ENCODE measurements around the gene ANKRD17.
"Not testable (repeated sequence)": the region's sequence is repeated elsewhere in the genome, so short reads cannot be mapped to it uniquely, and the experiment has no call there.

ANKRD17 gene

DNA sequence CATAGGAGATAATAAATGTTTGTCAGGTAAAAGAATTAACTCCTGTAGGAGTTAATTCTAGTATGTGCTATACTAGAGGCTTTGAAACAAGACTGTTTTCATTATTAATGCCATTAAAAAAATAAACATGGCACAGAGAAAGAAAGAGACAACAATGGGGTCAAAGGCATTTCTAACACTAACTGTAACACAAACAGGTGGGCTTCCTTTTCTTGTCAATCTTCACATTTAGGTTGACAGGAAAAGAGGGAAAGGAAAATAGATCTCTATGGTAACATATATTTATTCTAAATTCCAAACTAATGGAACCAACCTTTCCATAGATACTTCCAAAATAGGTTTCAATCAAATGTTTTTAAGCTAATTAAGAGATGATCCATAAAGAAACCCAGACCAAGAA is 9.8 kb downstream of the ANKRD17 start:
- DNase-seq (ENCODE audit: extremely low read depth in 1 of 2, low read depth in 1 of 2): no peak

GRCh38 chr4:73248416-73248815 is 10.2 kb downstream of the ANKRD17 start:
- DNase-seq (ENCODE audit: extremely low read depth in 1 of 2, low read depth in 1 of 2): no peak

DNA sequence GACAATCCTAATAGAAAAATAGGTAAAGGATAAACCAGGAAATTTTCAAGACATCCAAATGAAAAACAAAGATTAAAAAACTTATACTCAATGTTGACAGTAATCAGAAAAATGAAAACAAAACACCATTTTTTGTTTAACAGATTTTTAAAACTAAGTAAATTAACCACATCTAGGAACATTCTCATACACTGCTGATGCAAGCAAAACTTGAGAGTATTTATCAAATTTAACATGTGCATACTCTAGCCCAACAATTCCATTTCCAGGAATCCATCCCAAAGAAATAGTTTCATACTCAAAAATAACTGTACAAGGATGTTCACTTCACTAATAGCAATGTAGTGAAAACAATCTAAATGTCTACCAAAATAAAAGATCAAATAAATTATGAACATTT is 11.5 kb downstream of the ANKRD17 start:
- DNase-seq (ENCODE audit: extremely low read depth in 1 of 2, low read depth in 1 of 2): no peak

- no peak for DNase-seq (ENCODE audit: extremely low read depth in 1 of 2, low read depth in 1 of 2)
Measured at GRCh38 chr4:73245955-73246354, 12.6 kb downstream of the ANKRD17 start.

DNA sequence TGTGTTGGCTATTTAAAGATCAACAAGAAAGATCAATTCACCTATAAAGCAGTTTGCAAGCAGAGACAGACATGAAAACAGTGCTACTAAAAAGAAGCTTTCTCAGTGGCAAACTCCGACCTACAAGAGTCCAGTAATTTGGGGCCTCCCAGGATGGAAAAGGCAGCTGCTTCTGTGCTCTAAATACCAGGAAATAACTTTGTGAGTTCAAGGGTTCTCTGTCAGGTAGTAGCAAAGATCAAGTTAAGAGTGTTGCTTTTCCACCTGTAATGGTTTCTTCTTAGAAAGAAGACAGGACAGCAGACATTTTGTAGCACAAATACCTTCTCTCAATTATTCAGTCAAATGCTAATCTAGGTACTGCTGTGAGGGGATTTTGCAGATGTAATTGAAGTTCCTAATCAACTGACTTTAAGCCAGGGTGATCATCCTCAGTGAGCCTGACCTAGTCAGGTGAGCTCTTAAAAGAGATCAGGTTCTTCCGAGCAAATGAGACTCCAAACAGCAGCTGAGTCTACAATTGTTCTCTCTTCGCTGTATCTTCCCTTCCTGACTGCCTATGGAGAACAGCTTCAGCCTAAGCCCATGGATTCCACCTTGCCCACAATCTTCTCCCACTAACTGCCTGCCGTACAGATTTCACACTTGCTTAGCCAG is 13.5 kb downstream of the ANKRD17 start:
- no peak for DNase-seq (ENCODE audit: extremely low read depth in 1 of 2, low read depth in 1 of 2)

GRCh38 chr4:73237044-73237443 is 21.6 kb downstream of the ANKRD17 start:
- DNase-seq (ENCODE audit: extremely low read depth in 1 of 2, low read depth in 1 of 2): no peak

DNA sequence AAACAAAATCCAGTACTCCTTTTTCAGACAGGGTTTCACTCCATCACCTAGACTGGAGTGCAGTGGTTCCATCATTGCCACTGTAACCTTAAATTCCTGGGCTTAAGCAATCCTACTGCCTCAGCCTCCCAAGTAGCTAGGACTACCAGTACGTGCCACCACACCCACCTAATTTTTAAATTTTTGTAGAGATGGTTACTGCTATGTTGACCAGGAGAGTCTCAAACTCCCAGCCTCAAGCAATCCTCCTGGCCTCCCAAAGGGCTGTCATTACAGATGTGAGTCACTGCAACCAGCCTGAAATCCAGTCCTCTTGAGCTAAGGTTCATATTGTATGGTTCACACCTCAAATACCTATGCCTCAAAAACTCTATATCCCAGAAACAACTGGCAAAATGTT is 22.4 kb downstream of the ANKRD17 start:
- DNase-seq (ENCODE audit: extremely low read depth in 1 of 2, low read depth in 1 of 2): no peak

DNA sequence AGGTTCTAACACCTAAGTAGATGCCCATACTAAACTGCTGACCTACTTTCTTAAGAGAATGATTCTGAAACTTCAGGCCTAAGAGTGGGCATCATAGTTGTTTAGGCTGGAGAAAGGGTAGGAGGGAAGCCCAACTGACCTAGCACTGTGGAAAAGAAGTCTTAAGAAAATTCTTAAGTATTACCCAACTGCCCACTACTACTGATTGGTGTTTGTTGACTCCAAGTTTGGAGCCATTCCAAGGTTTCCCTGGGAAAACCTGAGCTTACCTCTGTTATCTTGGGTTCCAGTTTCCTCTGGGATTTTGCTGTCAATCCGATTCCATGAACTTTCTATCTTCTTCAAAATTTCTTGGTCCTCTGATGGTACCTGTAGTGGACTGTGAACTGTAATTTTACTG is 23.9 kb downstream of the ANKRD17 start:
- DNase-seq (ENCODE audit: extremely low read depth in 1 of 2, low read depth in 1 of 2): no peak

- no peak for DNase-seq (ENCODE audit: extremely low read depth in 1 of 2, low read depth in 1 of 2)
Measured at GRCh38 chr4:73231518-73232487, 26.8 kb downstream of the ANKRD17 start.

- no peak for DNase-seq (ENCODE audit: extremely low read depth in 1 of 2, low read depth in 1 of 2)
Measured at GRCh38 chr4:73230865-73231517, 27.6 kb downstream of the ANKRD17 start.

- DNase-seq (ENCODE audit: extremely low read depth in 1 of 2, low read depth in 1 of 2): not testable (repeated sequence)
Measured at GRCh38 chr4:73228800-73229199, 29.8 kb downstream of the ANKRD17 start.

DNA sequence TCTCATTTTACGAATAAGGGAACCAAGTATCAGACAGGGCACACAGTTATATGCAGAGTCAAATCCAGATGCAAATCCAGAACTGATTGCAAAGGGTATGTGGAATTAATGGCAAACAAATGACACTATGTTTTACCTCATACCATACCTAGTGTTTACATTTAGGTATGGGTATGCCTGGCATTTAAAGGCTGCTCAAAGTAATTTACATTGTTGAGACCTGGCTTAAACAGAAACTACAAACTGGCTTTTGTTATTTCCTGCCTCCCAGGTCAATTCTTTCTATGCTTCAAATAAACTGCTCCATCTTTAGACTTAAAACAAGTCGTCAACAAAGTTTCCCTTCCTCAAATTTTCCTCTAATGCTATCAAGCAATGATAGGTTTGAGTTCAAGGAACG is 33.7 kb downstream of the ANKRD17 start:
- no peak for DNase-seq (ENCODE audit: extremely low read depth in 1 of 2, low read depth in 1 of 2)

DNA sequence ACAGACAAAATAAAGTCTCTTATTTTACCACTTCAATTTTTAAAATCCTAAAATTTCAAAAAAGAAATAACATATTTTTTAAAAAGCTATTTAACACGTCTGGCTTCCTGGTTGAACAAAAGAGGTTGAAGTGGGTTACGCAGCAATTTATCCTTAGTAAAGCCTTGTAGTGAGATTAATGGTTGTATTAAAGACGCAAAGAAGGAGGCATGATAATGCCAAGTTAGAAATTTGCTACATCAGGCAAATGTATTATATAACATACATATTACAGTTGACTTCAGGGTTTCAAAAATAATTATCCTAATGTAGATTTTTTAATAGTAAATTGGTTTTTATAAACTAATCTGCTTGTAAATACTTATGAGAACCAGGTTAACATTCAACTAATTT is 35.3 kb downstream of the ANKRD17 start:
- no peak for DNase-seq (ENCODE audit: extremely low read depth in 1 of 2, low read depth in 1 of 2)

DNA sequence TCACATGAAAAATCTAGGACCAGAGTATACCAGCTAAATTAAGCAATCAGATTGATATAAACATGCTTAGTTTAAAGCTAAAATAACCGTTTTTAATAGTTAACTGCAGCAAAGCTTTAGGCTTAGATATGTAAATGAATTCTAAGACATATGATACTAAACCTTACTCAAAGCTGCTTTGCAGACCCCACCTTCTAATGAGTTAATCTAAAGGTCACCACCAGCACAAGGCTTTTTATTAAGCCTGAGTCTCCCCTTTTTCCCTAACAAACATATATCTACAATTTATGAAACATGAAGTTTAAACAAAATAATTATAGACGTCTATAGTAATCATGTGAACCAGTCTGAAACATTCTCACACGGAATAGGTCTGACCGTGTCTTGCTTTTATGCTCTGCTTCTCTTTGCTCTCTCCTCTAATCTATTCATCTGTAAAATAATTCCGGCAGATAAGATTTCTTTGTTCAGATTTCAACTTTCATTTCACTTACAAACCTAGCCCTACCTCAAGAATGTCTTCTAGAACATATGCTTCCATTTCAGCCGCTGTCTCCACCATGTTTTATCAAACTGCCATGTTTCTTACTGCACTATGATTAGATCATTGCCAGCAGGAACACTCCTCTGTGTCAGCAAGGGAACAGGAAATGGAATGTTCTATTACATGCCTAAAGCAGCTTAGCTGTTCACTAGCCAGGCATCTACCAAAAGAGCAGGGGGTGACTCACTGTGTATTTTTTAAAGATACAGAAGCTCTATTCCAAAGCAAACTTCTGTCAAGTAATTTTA is 35.9 kb downstream of the ANKRD17 start:
- DNase-seq (ENCODE audit: extremely low read depth in 1 of 2, low read depth in 1 of 2): peak; percentile 3 to 7

DNA sequence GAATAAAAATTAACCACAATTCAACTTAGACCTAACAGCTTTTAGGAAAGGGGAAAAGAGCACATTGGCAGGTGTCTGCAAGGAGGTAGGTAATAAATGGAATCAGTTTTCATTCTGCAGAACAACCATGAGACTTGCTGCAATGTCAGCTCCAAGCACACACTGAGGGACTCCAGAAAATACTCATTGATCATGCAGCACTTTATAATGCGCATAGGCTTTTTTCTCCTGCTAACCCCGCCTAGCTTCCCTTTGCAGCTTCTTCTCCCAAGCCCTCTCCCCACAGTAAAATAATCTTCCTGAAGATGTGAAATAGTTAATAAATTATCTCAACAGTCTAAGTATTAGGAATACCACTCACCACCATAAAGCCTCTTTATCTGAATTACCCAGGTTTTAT is 36.9 kb downstream of the ANKRD17 start:
- DNase-seq (ENCODE audit: extremely low read depth in 1 of 2, low read depth in 1 of 2): no peak

DNA sequence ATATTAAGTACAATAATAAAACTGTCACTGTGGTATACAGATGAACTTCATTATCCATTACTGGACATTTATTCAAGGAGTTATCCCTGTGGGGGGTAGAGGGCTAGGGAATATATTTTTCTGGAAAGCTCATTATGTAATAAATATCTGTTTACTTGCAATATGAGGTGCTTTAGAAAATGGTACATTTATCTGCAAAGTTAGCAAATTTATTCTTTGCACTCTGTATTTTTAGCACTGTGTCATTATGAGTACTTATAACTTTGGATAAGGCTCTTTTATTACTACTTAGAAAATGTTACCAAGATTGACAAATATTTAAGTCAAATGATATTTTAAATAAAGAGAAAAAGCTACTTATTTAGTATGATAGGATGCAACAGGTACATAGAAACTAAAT is 37.8 kb downstream of the ANKRD17 start:
- DNase-seq (ENCODE audit: extremely low read depth in 1 of 2, low read depth in 1 of 2): no peak

DNA sequence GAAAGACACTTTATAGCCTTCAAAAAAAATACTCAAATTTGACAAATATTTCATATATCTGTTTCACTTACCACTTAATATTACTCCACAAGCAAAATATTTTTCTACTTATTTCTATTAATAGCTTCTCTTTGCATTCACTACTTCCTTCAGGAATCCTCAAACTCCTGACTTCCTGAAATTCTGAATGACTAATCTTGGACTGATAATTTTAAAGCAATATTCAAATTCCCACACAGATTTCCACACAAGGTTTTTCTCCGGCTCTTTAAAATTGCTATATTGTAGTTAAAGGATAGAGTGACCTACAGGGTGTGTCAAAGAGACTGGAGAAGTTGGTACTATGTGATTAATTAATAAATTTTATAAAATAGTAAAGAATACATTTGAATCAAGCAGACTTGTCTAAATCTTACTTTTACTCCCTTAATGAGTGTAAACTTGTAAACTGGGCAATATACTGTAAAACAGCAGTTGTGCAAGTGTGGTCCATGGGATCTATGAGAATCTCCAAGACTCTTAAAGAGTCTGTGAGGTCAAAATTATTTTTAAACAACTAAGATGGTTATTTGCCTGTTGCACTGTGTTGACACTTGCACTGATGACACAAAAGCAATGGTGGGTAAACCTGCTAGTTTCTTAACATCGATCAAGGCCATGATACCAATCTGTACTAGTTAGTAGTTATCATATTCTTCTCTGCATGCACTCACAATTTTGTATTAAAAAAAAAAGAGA is 44.5 kb downstream of the ANKRD17 start:
- no peak for DNase-seq (ENCODE audit: extremely low read depth in 1 of 2, low read depth in 1 of 2)

- no peak for DNase-seq (ENCODE audit: extremely low read depth in 1 of 2, low read depth in 1 of 2)
Measured at GRCh38 chr4:73212982-73213730, 45.4 kb downstream of the ANKRD17 start.

DNA sequence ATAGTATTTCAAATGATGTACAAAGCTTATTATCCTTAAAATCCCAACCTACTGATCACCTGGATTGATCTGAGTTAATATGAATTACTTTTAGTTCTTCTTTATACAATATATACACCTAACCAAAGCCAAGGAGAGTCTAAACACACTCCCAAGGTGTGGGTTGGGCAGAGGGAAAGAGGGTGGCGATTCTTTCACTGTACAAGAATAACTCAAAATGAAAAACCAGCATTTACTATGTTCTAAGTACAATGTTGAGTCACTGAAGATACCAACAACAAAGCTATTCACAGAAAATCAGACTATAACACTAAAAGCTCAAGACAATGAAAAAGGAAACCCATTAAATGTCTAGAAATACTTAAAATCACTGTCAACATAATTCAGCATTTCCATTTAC is 46.6 kb downstream of the ANKRD17 start:
- DNase-seq (ENCODE audit: extremely low read depth in 1 of 2, low read depth in 1 of 2): no peak

DNA sequence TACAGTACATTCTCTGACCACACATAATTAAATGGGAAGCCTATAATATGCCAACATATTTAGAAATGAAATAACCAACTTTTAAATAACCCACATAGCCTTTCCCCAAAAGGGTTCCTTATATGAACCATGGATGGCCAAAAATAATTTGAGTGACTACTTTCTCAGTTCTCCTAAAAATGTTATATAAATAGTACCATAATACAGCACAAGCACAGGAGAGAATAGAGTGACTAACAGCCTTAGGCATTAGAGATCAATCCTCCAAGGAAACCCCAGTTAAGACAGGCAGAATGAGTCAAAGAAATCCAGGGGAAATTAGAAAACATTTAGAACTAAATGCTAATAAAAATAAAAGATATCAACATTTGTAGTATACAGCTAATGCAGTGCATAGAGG is 50.2 kb downstream of the ANKRD17 start:
- DNase-seq (ENCODE audit: extremely low read depth in 1 of 2, low read depth in 1 of 2): no peak
